Suprapubic skin (tissue), 3 donors: ENCODE measurements around the gene UBE2E3.

ENCODE experiments used
- EP300 ChIP-seq: sonication (generic); formaldehyde crosslinking; IDR thresholded peaks from one replicate; pipeline ENCODE4 v1.6.1; 2017; ENCODE audit warnings: antibody characterized with exemption
- TF ChIP-seq, protein P1 (sequence below), 2 donors: fragments of 200-600 bp in 1 of 2; fragments of 450-650 bp in 1 of 2; sonication (generic) in 1 of 2; IDR thresholded peaks; one replicate each; pipeline ENCODE4 v1.5.1; 2016 to 2019; ENCODE audit warnings: antibody characterized with exemption in 2 of 2, mild to moderate bottlenecking in 1 of 2, moderate library complexity in 1 of 2

DNA sequence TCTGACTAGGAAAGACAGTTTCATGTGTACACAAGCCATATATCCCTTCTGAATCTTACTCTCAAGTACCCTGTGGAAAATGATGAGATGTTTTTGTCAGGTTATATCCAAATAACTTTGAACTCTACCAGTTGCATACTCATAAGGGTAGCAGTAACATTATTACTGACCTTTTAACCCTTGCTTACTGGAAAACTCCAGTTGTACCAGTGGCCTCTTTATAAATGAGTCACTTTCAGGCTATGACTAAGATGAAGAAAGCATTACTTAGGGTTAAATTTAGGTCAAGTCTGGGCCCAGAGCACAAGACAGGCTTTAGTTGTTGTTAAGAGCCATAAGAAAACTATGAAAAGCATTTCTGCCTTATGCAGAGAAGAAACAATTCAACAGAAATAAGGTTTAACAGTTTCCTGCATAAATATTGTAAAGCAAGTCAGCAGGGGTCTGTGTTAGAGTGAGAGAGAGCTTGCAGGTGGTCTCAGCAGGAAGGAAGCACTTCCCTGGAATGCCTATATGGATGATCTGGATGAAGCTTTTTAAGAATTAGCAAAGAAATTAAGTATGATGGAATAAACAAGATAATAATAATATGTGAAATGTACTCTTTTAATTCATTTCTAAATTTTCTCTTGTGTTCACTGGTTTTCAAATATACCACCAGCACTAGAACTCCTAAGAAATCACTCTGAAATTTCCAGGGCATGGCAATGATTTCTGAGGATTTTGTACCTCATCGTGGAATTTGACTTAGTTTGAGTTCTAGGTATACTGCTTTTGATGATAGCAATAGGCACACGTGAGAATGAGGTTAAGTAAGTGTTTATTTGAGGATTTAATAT lies 126.6 kb downstream of the UBE2E3 start:
- TF ChIP-seq, protein P1, sequence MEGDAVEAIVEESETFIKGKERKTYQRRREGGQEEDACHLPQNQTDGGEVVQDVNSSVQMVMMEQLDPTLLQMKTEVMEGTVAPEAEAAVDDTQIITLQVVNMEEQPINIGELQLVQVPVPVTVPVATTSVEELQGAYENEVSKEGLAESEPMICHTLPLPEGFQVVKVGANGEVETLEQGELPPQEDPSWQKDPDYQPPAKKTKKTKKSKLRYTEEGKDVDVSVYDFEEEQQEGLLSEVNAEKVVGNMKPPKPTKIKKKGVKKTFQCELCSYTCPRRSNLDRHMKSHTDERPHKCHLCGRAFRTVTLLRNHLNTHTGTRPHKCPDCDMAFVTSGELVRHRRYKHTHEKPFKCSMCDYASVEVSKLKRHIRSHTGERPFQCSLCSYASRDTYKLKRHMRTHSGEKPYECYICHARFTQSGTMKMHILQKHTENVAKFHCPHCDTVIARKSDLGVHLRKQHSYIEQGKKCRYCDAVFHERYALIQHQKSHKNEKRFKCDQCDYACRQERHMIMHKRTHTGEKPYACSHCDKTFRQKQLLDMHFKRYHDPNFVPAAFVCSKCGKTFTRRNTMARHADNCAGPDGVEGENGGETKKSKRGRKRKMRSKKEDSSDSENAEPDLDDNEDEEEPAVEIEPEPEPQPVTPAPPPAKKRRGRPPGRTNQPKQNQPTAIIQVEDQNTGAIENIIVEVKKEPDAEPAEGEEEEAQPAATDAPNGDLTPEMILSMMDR (IDR thresholded peaks at IDR 0.05) = no peak
- TF ChIP-seq EP300 = no peak
